ENCODE data around the gene KLHL15.

Gene KLHL15

DNA sequence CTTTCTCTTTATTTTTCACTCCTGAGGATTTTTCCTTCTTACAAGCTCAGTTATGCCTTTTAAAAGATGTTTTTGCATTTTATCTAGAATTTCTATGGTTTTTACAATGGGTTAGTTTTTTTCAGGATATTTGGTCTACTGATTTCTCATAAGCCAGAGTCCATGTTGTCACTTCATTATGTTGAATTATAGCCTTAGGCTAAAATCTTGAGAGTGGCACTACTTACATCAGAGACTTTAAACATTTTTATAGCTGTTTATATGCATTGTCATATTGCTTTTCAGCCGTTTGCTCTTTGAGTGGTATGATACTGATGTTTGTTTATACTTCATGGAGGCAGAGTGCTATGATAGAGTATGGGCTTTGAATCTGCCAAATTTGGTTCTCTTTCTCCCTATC lies 82.8 kb downstream of the KLHL15 start:
- DNase-seq: no peak

DNA sequence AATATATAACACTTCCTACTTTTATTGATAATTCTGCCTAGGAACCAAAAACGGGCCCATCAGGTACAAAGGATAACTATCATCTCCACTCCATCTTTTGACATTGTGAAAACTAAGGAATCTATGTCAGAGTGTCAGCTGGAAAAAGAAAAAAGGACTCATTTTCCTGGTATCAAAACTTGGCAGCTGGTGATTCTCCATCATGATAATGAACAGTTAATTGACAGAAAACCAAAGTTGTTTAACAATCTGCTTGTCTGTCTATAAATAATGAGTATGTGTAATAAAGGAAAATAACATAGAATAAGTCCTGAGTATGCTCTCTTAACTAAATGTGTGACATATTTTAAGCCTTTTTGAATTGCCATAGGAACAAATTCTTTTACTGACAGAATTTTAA lies 87.8 kb downstream of the KLHL15 start:
- no peak for DNase-seq

- DNase-seq: no peak
Observed at GRCh38 chrX:23938690-23939089, 88.3 kb downstream of the KLHL15 start.

DNA sequence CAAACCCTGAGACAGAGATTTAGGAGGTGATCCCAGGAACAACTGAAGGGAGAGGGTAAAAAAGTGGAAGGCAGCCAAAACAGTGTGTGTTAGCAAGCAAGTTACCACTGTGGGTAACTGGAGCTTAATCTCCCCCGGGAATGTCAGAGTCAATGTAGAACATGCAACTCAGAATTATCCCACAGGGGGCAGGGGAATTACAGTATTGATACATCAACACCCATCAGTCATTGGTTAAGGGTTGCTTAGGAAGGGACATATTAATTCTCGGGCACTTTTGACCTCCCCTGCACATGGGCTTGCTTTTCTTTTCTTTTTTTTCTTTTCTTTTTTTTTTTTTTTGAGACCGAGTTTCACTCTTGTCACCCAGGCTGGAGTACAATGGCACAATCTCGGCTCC lies 89.9 kb downstream of the KLHL15 start:
- DNase-seq: no peak

DNA sequence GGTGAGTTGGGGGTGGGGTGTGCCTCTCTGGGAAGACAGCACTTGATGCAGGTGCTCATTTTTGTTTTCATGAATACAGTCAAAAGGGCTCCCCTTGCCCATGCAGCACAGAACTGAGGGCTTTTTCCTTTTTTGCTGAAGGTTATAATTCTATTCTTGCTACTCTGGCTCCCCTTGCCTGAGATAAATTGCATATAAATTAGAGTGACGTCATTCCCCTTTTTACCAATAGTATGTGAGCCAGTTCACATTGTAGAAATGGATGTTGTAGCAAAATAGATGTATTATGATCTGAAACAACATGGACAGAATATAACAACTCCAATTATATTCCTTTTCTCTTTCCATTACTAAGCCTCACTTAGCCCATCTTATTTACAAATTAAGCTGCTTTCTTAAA lies 90.8 kb downstream of the KLHL15 start:
- DNase-seq: no peak

GRCh38 chrX:23935106-23935505 lies 91.9 kb downstream of the KLHL15 start:
- DNase-seq: no peak

Measured in T1000 (cell line).